ENCODE measurements around the gene FANCC.

- TF ChIP-seq POLR2AphosphoS5 (IDR thresholded peaks at IDR 0.05) (no peak), CTCF (IDR thresholded peaks at IDR 0.05) (no peak), POLR2A (IDR thresholded peaks at IDR 0.05) (no peak)
Measured at GRCh38 chr9:95090871-95091577, 226.5 kb downstream of the FANCC start.
